HG03039 (cell line): ENCODE results near the gene SLC7A10.
"Not testable (repeated sequence)": the region's sequence is repeated elsewhere in the genome, so short reads cannot be mapped to it uniquely, and the experiment has no call there.

ENCODE experiments used
- ATAC-seq: cut with Tn5 transposase; IDR thresholded peaks from one replicate; pipeline ENCODE4 v1.9.1; 2021; ENCODE audit warnings: mild to moderate bottlenecking, moderate library complexity; ENCODE audit not compliant: unreplicated experiment

SLC7A10 gene

GRCh38 chr19:33220115-33220514, 5.5 kb downstream of the SLC7A10 start:
- ATAC-seq = no peak

DNA sequence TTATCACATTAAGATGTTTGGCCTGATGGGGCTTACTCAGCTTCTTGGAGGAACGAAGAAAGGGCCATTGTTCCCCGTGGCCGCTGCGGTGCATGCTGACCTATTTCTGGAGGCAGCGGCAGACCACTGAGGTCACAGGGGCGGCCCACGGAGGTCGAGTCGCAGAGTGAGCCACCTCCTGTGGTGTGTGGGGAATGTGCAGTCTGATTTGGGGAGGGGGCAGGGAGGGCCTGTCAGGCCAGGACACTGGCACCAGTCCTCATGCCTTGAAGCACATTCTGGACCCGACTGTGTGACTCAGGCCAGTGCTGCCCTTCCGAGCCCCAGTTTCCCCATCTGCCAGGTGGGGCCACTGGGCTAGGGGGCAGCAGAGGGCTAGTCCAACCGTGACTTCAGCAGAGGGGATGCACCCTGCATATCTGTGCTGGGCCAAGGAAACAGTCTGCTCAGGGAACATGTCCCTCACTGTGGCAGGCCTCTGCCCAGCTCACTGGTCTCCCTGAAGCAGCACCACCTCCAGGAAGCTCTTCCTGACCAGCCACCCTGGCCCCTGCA, 6.3 kb downstream of the SLC7A10 start:
- ATAC-seq = no peak

DNA sequence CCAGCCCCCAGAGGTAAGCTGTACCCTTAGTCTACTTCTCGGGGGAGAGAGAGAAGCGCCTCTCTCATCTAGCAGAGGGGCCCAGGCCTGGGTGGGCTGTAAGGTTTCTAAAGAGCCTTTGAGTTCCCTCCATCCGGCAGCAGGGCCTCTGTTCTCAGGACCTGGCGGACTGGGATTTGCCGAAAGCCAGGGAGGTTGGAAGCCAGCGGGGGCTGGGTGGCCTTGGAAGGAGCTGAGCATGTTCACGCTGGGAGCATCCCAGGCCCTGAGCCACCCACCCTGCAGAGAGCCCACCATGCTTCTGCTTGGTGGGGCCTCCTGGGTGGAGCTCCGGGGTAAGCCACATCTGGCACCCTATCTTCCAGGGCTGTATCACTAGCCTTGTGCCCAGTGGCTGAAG, 7.8 kb downstream of the SLC7A10 start:
- no peak for ATAC-seq

DNA sequence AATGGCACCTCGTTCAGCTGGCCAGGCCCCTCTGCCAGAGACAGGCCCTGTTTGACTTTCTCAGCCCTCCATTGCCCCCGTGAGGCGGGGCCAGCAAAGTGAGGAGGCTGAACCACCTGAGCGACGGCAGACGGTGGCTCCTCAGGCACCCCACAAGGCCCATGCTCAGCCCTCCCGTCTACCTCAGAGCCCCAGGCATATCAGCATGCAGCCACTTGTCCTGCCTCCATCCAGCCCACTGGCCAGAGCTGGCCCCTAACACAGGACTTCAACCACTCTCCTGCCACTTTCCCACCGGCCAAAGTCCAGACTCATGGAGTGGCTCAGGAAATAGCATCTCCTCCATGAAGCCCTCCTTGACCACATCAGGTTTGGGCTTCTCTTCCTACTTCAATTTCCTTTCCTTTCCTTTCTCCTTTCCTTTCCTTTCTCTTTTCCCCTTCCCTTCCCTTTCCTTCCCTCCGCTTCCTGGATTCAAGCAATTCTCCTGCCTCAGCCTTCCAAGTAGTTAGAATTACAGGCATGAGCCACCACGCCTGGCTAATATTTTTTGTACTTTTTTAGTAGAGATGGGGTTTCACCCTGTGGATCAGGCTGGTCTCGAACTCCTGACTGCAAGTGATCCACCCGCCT, 9.3 kb downstream of the SLC7A10 start:
- ATAC-seq = no peak

DNA sequence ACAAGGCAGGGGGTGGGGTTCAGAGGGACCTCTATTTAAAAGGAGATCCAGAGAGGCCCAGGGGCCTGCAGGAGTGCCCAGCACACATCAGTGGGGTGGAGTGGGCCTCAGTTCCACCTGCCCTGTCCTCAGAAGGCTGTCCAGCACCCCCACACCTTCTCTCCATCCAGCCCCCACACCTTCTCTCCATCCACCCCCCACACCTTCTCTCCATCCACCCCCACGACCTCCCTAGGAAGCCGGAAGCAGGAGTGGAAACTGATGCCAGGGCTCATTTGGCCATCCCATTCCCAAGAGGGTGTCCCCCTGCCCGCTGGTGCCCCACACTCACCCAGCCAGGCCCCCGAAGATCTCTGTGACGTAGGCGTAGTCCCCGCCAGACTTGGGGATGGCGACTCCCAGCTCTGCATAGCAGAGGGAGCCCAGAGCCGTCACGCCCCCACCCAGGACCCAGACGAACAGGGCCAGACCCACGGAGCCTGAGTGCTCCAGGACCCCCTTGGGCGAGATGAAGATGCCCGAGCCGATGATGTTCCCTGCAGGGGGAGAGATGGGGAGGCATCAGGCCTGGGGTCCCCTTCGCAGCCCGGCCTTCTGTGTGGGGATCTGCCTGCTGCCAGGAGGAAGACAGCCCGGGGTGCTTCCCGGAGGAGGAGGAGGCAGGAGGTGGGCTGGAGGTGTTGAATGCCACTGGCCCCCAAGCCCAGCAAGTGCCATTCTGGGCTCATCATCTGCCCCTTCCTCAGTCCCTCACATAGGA, 10.0 kb downstream of the SLC7A10 start:
- no peak for ATAC-seq

DNA sequence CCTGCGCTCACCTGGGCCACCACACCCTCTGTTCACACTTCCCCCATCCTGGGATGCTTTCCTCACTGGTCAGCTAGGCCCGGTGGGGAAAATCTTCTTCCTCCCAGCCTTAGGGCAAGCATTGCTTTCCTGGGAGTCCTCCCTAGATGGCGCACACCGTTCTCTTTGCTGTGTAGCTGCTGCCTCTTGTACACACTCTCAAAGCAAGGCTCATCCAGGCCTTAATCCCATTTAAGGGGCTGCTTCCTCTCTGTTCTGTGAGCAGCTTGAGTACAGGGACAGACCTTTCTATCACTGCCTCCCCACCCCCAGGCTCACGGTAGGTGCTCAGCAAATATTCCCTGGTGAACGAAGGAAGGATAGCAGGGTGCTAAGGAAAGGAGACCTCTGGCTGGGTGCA, 11.1 kb downstream of the SLC7A10 start:
- ATAC-seq = no peak

DNA sequence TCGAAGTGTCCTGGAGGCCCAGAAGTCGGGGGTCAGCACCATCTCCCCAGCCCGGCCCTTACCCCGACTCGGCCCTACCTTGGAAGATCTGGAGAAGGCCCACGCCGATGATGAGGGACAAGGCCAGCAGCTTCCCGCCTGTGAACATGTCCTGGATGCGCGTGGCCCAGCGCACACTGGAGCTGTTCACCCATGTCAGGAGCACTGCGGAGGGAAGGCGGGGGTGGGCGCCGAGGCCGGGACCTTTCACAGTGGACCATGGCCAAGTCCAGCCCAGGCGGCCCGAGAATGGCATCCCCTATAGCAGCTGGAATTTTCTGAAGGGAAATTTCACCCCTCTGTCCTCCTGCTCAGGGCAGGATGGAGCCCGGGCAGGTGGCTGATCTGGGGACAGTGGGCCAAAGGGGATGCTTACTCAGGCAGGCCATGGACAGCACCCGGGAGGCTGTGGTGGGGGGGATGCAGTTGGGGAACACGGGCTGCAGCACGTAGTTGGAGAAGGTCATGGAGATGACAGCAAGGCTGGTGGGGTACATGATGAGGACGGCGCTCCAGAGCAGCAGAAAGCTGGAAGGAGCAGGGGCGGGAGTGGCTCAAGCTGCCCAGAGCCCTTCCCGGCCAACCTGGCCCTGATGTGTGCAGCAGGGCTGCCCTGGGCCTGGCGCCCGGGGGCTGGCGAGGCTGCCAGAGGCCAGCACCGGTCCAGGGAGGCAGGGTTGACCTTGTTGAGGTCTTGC, 13.0 kb downstream of the SLC7A10 start:
- no peak for ATAC-seq

DNA sequence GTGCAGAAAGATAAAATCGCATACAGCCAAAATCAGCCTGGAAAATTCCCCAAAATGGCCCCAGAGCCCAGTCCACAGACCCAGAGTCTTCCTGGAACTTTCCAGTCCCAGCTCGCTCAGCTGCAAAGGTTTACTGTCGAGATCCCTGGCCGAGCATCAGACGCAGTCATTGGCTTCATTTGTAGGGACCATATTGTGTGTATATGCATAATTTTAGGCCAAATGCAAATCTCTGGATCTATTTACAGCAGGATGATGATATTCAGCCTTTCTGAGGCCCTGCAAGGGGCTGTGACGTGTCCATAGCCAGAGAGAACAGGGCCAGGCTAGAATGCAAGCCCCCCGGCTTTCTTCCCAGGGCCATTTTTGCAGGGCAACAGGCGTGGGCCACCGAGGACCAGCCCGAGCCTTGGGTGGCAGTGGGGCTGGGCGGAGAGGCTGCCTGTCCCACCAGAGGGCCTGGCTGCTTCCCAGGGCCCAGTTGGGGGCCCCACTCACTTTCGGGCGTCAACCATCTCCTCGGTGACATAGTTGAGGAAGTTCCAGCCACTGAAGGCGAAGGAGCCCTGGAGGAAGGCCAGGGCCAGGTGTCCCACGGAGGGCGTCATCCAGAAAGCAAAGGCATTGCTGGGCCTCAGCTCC, 13.7 kb downstream of the SLC7A10 start:
- ATAC-seq = no peak

GRCh38 chr19:33210266-33210940, 15.2 kb downstream of the SLC7A10 start:
- no peak for ATAC-seq

GRCh38 chr19:33209850-33210230, 15.8 kb downstream of the SLC7A10 start:
- ATAC-seq = not testable (repeated sequence)

- ATAC-seq = no peak
Observed at GRCh38 chr19:33208904-33209849, 16.5 kb downstream of the SLC7A10 start.

GRCh38 chr19:33208371-33208895, 17.2 kb downstream of the SLC7A10 start:
- no peak for ATAC-seq

GRCh38 chr19:33207903-33208302, 17.7 kb downstream of the SLC7A10 start:
- ATAC-seq = no peak

DNA sequence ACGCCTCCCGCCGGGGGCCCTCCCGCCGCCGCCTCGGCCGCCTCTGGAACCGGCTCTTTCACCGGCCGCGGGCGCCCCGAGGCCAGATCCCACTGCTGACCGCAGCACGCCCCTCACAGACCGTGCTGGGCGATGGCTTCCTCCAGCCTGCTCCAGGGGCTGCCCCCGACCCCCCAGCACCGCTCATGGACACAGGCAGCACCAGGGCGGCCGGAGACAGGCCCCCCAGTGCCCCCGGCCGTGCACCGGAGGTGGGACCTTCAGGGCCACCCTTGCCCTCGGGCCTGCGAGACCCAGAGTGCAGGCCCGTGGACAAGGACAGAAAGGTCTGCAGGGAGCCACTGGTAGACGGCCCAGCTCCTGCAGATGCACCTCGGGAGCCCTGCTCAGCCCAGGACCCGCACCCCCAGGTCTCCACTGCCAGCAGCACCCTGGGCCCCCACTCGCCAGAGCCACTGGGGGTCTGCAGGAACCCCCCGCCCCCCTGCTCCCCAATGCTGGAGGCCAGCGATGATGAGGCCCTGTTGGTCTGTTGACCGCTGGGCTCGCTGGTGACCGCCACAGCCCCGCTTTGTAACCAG, 18.5 kb downstream of the SLC7A10 start:
- no peak for ATAC-seq

GRCh38 chr19:33206261-33207039, 19.2 kb downstream of the SLC7A10 start:
- ATAC-seq = no peak

GRCh38 chr19:33205531-33206260, 20.0 kb downstream of the SLC7A10 start:
- ATAC-seq = no peak

GRCh38 chr19:33205110-33205509, 20.5 kb downstream of the SLC7A10 start:
- no peak for ATAC-seq
